Measurements from ENCODE around the gene STIP1.

The STIP1 gene

DNA sequence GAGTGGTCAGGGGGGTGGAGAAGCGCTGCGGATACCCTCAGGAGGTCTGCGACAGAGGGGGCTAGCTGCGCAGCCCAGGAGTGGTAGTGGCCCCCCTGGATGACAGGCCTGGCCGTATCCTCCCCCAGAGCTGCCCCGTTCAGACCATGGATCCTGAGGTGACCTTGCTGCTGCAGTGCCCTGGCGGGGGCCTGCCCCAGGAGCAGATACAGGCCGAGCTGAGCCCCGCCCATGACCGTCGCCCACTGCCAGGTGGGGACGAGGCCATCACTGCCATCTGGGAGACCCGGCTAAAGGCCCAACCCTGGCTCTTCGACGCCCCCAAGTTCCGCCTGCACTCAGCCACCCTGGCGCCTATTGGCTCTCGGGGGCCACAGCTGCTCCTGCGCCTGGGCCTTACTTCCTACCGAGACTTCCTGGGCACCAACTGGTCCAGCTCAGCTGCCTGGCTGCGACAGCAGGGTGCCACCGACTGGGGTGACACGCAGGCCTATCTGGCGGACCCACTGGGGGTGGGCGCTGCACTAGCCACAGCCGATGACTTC lies 40.6 kb downstream of the STIP1 start:
- no peak for TF ChIP-seq ZFX (IDR thresholded peaks at IDR 0.05; ENCODE audit: borderline replicate concordance)
- TF ChIP-seq, protein P1, sequence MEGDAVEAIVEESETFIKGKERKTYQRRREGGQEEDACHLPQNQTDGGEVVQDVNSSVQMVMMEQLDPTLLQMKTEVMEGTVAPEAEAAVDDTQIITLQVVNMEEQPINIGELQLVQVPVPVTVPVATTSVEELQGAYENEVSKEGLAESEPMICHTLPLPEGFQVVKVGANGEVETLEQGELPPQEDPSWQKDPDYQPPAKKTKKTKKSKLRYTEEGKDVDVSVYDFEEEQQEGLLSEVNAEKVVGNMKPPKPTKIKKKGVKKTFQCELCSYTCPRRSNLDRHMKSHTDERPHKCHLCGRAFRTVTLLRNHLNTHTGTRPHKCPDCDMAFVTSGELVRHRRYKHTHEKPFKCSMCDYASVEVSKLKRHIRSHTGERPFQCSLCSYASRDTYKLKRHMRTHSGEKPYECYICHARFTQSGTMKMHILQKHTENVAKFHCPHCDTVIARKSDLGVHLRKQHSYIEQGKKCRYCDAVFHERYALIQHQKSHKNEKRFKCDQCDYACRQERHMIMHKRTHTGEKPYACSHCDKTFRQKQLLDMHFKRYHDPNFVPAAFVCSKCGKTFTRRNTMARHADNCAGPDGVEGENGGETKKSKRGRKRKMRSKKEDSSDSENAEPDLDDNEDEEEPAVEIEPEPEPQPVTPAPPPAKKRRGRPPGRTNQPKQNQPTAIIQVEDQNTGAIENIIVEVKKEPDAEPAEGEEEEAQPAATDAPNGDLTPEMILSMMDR (IDR thresholded peaks at IDR 0.05), result no peak
- H3K27ac ChIP-seq, result peak overlapping the region; percentile 95

DNA sequence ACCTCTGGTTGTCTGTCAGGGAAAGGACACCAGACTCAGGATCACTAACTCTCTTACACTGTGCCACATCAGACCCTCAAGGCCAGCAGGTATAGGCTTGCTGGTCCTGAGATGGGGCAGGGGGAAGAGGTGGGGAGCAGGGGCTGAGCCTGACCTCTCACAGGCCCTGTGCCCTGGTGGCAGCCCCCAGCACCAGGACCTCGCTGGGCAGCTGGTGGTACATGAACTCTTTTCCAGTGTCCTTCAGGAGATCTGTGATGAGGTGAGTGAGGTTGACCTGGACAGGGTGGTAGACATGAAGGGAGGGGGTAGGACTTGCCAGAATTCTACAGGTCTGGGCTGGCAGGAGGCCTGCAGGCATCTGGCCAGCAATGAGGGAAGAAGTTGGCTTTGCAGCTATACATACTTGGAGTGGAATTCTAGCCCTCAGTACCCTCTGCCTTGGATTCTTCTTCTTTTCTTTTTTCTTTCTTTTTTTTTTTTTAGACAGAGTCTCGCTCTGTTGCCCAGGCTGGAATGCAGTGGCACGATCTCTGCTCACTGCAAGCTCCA lies 41.5 kb downstream of the STIP1 start:
- H3K27ac ChIP-seq, result peak overlapping the region; percentile 95
- TF ChIP-seq ZFX (IDR thresholded peaks at IDR 0.05; ENCODE audit: borderline replicate concordance), result no peak

DNA sequence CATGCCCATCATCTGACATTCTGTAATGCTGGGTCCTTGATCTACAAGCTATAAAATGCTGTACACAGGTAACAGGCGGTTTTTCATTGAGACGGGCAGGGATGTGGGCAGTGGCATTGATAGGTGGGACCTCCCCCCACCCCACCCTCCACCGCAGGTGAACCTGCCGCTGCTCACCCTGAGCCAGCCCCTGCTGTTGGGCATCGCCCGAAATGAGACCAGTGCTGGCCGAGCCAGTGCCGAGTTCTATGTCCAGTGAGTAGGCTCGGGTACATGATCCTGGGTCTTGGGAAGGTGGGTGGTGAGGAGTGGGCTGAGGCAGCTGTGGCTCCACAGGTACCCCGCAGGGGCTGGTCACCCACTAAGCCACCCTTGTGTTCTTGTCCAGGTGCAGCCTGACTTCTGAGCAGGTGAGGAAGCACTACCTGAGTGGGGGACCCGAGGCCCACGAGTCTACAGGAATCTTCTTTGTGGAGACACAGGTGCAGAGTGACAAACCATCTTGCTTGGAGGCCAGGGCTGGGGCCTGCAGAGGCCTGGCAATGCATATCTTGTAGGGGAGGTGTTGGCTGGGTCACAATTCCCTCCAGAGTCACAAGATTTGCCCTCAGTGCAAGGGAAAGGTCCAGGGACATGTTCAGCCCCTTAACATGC lies 43.2 kb downstream of the STIP1 start:
- peak overlapping the region; percentile 73 for H3K27ac ChIP-seq
- no peak for TF ChIP-seq ZFX (IDR thresholded peaks at IDR 0.05; ENCODE audit: borderline replicate concordance)
- TF ChIP-seq, protein P1 (IDR thresholded peaks at IDR 0.05), result no peak

- peak overlapping the region; percentile 73 for H3K27ac ChIP-seq
- TF ChIP-seq, protein P1 (IDR thresholded peaks at IDR 0.05), result no peak
- no peak for TF ChIP-seq ZFX (IDR thresholded peaks at IDR 0.05; ENCODE audit: borderline replicate concordance)
Measured at GRCh38 chr11:64229744-64230170, 43.8 kb downstream of the STIP1 start.

- H3K27ac ChIP-seq, result peak within 1 kb of the TSS; percentile 73
- TF ChIP-seq, protein P1 (IDR thresholded peaks at IDR 0.05), result no peak
- TF ChIP-seq ZFX (IDR thresholded peaks at IDR 0.05; ENCODE audit: borderline replicate concordance), result no peak
Measured at GRCh38 chr11:64230171-64230984, 44.4 kb downstream of the STIP1 start, which contains the start of gene DNAJC4. TSS of gene DNAJC4 (plus strand) at chr11:64230548. CDS start at chr11:64230855, 307 bp downstream.

DNA sequence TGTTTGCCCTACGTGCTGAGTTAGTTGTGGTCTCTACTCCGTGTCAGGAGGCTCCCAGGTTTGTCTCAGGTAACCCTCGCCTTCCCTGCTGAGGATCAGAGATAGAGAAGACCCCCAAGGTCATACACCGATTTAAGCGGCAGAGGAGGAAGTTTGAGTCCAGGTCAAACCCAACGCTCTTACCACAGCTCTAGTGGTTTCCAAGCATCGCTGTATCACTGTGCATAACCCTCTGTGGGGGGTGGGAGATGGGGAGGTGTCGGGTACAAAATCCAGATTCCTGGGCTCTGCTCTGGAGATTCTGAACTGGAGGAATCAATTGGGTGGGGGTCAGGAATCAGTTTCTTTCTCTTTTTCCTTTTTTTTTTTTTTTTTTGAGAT lies 45.0 kb downstream of the STIP1 start:
- H3K27ac ChIP-seq, result peak overlapping the region; percentile 73
- TF ChIP-seq ZFX (IDR thresholded peaks at IDR 0.05; ENCODE audit: borderline replicate concordance), result no peak
- TF ChIP-seq, protein P1 (IDR thresholded peaks at IDR 0.05), result no peak

DNA sequence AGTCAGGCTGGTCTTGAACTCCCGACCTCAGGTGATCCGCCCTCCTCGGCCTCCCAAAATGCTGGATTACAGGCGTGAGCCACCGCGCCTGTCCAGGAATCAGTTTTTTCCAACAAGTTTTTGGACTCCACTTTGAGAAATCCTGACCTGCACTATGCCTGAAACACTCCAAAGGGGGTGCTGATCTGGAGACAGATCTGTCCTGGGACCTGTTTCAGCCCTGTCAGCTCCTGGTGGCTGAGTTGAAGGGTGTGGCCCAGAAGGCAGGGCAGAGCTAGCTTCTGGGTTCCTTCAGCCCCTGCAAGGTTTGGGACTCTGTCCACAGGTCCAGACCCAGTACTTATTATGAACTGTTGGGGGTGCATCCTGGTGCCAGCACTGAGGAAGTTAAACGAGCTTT lies 45.6 kb downstream of the STIP1 start:
- H3K27ac ChIP-seq, result no peak overlapping the region
- TF ChIP-seq, protein P1 (IDR thresholded peaks at IDR 0.05), result no peak
- TF ChIP-seq ZFX (IDR thresholded peaks at IDR 0.05; ENCODE audit: borderline replicate concordance), result no peak

Data from 22Rv1 (cell line).